ENCODE measurements around the gene CDK9. TPM values are rescaled to one million over a fixed set of nuclear protein-coding genes. Genes with fewer than 3 reads are reported as not detected.

CDK9 gene
- total RNA-seq, 4 donors from 2014 or later, result 22.3 to 53.2 (median 41.2) TPM

DNA sequence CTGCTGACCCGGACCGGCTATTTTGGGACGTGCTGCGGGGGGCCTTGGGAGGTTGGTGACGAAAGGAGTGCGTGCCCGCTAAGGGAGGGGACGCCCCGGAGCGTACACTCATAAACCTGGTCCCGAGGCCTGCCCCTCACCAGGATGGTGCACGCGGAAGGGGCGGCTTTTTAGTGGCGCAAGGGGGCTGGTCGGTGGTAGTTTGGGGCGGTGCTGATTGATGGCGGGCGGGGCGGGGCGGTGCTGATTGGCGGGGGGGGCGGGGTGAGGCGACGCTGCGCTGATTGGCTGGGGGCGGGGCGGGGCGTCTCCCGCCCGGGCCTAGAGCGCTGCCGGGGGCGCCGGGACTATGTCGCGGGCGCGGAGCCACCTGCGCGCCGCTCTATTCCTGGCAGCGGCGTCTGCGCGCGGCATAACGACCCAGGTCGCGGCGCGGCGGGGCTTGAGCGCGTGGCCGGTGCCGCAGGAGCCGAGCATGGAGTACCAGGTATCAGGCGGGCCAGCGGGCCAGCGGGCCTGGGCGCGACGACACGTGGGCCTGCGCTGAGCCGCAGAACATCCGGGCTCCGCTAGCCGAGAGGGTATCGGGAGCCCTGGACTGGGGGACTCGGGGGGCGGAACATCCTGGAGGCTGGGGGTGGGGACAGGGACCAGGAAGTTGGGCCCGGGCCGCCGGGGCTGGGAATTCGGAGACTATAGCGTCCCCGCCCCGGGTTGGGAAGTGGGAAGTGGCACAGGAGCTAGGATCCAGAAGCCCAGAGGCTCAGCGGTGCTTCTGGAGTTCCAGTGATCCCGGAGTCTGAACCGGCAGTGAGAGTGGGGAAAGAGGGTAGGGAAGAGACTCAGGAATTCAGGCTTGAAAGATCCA, 17.0 kb downstream of the CDK9 start, which contains the start of gene FPGS:
Gene FPGS, plus strand, starts transcription at position 307 of the 868 bp plus-strand sequence. Its CDS starts 43 bp downstream, at position 350.
- 0% methylated on average over 10 to 12 of the region's 83 CpGs for whole genome bisulfite sequencing, 2 donors
- Histone ChIP-seq H3K27me3 (no peaks in the 10 kb centered on the region), H3K4me3 (peak within 1 kb of the TSS; percentile 59 to 83 (median 68)), H3K9me3 (no peaks in the 10 kb centered on the region), H3K36me3 (peaks cover 4 to 36% (median 10%) of the 10 kb centered on the region in 3 donors), H3K4me1 (peaks cover 24 to 49% (median 31%) of the 10 kb centered on the region in 3 donors), H3K27ac (peak within 1 kb of the TSS; percentile 89 to 97 (median 94))
- DNase-seq, result peak; percentile 51
- intact Hi-C loops (cut with DNase I), result no loop called here
- TF ChIP-seq POLR2A (IDR thresholded peaks at IDR 0.05), result peak in 2 of 4 donors; percentile 68 to 75
- TF ChIP-seq, protein P1, sequence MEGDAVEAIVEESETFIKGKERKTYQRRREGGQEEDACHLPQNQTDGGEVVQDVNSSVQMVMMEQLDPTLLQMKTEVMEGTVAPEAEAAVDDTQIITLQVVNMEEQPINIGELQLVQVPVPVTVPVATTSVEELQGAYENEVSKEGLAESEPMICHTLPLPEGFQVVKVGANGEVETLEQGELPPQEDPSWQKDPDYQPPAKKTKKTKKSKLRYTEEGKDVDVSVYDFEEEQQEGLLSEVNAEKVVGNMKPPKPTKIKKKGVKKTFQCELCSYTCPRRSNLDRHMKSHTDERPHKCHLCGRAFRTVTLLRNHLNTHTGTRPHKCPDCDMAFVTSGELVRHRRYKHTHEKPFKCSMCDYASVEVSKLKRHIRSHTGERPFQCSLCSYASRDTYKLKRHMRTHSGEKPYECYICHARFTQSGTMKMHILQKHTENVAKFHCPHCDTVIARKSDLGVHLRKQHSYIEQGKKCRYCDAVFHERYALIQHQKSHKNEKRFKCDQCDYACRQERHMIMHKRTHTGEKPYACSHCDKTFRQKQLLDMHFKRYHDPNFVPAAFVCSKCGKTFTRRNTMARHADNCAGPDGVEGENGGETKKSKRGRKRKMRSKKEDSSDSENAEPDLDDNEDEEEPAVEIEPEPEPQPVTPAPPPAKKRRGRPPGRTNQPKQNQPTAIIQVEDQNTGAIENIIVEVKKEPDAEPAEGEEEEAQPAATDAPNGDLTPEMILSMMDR (IDR thresholded peaks at IDR 0.05), result no peak

DNA sequence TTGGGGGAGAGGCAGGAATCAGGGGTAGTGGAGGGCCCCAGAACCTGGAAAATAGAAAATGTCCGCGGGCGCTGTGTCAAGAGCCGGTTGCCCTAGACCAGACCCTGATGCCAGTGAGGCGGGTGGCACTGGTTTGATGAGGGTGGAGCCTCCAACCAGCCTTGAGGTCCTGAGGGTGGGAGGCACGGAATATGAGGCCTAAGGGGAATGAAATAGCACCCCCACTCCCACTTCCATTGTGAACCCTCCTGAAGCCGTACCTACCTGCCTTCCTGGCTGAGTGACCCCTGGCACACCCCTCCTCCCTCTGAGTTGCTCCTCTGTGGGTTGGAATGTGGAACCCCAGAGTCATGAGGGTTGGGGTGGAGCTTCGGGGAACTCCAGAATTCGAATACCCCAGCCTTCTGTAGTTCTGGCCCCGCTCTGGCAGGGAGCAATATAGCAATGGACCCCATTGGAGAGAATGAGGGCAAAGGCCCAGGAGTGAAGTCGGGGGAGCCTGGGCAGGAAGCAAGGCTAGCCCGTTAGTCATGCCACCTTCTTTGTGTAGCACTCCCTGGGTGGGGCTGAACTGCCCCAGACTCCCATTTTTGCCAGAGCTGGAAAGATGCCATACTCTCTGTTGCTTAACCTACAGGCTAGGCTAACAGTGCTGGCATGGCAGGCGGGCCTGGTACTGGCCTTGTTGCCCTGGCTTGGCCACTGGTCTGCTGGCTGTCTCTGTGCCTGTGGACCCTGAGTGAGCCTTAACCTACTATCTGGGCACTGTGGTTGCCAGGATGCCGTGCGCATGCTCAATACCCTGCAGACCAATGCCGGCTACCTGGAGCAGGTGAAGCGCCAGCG, 17.9 kb downstream of the CDK9 start:
- Histone ChIP-seq H3K4me1 (peaks cover 24 to 52% (median 31%) of the 10 kb centered on the region in 3 donors), H3K36me3 (peaks cover 4 to 45% (median 16%) of the 10 kb centered on the region in 3 donors), H3K27ac (peak overlapping the region; percentile 89 to 97 (median 94)), H3K4me3 (peak overlapping the region; percentile 59 to 83 (median 68)), H3K27me3 (no peaks in the 10 kb centered on the region), H3K9me3 (no peaks in the 10 kb centered on the region)
- WGBS, 2 donors, result 0 to 5% methylated on average over 8 of the region's 18 CpGs
- DNase-seq, result no peak
- intact Hi-C loops (cut with DNase I), result no loop called here
- no peak for TF ChIP-seq POLR2A (IDR thresholded peaks at IDR 0.05)
- TF ChIP-seq, protein P1 (IDR thresholded peaks at IDR 0.05), result peak in 1 of 6 experiments; percentile 3

DNA sequence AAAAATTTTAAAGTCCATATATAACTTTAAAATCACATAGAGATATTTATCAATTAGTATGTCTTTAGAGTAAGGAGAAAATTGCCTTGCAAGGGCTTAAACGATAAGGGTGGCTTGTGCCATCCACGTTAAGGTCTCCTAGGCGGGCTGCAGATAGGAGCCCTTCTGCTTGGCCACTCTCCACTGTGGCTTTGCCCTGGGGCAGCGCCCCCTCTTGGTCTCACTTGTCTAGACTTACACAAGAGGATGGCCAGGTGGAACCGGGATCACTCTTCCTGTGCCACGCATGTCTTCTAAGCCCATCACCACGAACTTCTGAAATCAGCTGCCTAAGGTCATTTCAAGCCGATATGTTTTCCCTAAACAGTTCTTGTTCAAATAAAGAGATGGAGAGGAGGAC, 19.8 kb downstream of the CDK9 start:
- peaks cover 4 to 59% (median 16%) of the 10 kb centered on the region in 3 donors for H3K36me3 ChIP-seq
- WGBS, 2 donors, result 77 to 84% methylated on average over 8 of the region's 8 CpGs
- H3K4me3 ChIP-seq, result no peak overlapping the region
- DNase-seq, result no peak
- intact Hi-C loops (cut with DNase I), result no loop called here
- peaks cover 29 to 71% (median 31%) of the 10 kb centered on the region in 3 donors for H3K4me1 ChIP-seq
- no peak for TF ChIP-seq POLR2A (IDR thresholded peaks at IDR 0.05)
- TF ChIP-seq, protein P1 (IDR thresholded peaks at IDR 0.05), result peak in 1 of 6 experiments; percentile 10
- H3K27me3 ChIP-seq, result no peaks in the 10 kb centered on the region
- no peaks in the 10 kb centered on the region for H3K9me3 ChIP-seq
- no peak overlapping the region for H3K27ac ChIP-seq

DNA sequence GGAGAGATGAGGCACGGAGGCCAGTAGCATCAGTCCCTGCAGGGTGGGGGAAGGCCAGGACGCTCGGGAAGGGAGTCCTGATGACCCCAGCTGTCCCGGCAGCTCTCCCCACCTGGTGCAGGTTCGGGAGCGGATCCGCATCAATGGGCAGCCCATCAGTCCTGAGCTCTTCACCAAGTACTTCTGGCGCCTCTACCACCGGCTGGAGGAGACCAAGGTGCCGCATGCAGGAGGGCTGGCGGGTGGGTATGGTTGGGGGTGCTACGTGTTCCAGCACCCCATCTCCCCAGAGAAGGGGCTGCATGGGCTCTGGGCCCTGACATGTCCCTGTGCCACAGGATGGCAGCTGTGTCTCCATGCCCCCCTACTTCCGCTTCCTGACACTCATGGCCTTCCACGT, 21.0 kb downstream of the CDK9 start:
- Histone ChIP-seq H3K4me3 (no peak overlapping the region), H3K9me3 (no peaks in the 10 kb centered on the region), H3K4me1 (peaks cover 21 to 72% (median 23%) of the 10 kb centered on the region in 3 donors), H3K36me3 (peaks cover 4 to 72% (median 16%) of the 10 kb centered on the region in 3 donors), H3K27ac (no peak overlapping the region), H3K27me3 (no peaks in the 10 kb centered on the region)
- intact Hi-C loops (cut with DNase I), result no loop called here
- WGBS, 2 donors, result 92 to 100% methylated on average over 7 of the region's 14 CpGs
- no peak for TF ChIP-seq POLR2A (IDR thresholded peaks at IDR 0.05)
- TF ChIP-seq, protein P1 (IDR thresholded peaks at IDR 0.05), result no peak
- DNase-seq, result no peak

Data from esophagus squamous epithelium (tissue), 5 donors.